ENCODE measurements around the gene ARVCF.

The ARVCF gene

GRCh38 chr22:20014526-20015186 is 2.0 kb downstream of the ARVCF start:
- no peak for DNase-seq

- peak in 2 of 3 experiments; percentile 24 to 65 for DNase-seq
Measured at GRCh38 chr22:20013382-20013871, 3.2 kb downstream of the ARVCF start.

- no peak for DNase-seq
Measured at GRCh38 chr22:20012741-20013331, 3.8 kb downstream of the ARVCF start.

GRCh38 chr22:20011993-20012740 is 4.5 kb downstream of the ARVCF start:
- DNase-seq = no peak

GRCh38 chr22:20011123-20011992 is 5.3 kb downstream of the ARVCF start:
- no peak for DNase-seq

- DNase-seq = no peak
Measured at GRCh38 chr22:20010307-20011122, 6.1 kb downstream of the ARVCF start.

- DNase-seq = no peak
Measured at GRCh38 chr22:20009582-20010306, 6.9 kb downstream of the ARVCF start.

- no peak for DNase-seq
Measured at GRCh38 chr22:20009018-20009491, 7.6 kb downstream of the ARVCF start.

GRCh38 chr22:20008221-20008995 is 8.2 kb downstream of the ARVCF start:
- no peak for DNase-seq

- DNase-seq = no peak
Measured at GRCh38 chr22:20004464-20004863, 12.2 kb downstream of the ARVCF start.

- DNase-seq = no peak
Measured at GRCh38 chr22:20003304-20003703, 13.3 kb downstream of the ARVCF start.

GRCh38 chr22:20002636-20003035 is 14.0 kb downstream of the ARVCF start:
- no peak for DNase-seq

GRCh38 chr22:20002128-20002527 is 14.5 kb downstream of the ARVCF start:
- no peak for DNase-seq

GRCh38 chr22:20001082-20001638 is 15.5 kb downstream of the ARVCF start:
- no peak for DNase-seq

- peak in 1 of 3 experiments; percentile 39 for DNase-seq
Measured at GRCh38 chr22:20000246-20001081, 16.2 kb downstream of the ARVCF start.

GRCh38 chr22:19998991-19999820 is 17.4 kb downstream of the ARVCF start:
- peak in 1 of 3 experiments; percentile 51 for DNase-seq

GRCh38 chr22:19998232-19998951 is 18.2 kb downstream of the ARVCF start:
- DNase-seq = peak in 2 of 3 experiments; percentile 46 to 73

Measured in NCI-H1417 (cell line).